HG03175 (cell line): ENCODE measurements around the gene STUM.
A peak's percentile ranks its signal among the peaks of the same experiment; 100 is the strongest.

Experiments used
- ATAC-seq: cut with Tn5 transposase; IDR thresholded peaks from one replicate; pipeline ENCODE4 v1.9.1; 2021; ENCODE audit warnings: mild to moderate bottlenecking, moderate library complexity; ENCODE audit not compliant: unreplicated experiment

Gene STUM

GRCh38 chr1:226558036-226558650 is 9.6 kb downstream of the STUM start:
- ATAC-seq, result no peak

GRCh38 chr1:226560243-226560642 is 11.7 kb downstream of the STUM start:
- no peak for ATAC-seq

- ATAC-seq, result no peak
Observed at GRCh38 chr1:226562989-226563388, 14.4 kb downstream of the STUM start.

- no peak for ATAC-seq
Observed at GRCh38 chr1:226563666-226564065, 15.1 kb downstream of the STUM start.

DNA sequence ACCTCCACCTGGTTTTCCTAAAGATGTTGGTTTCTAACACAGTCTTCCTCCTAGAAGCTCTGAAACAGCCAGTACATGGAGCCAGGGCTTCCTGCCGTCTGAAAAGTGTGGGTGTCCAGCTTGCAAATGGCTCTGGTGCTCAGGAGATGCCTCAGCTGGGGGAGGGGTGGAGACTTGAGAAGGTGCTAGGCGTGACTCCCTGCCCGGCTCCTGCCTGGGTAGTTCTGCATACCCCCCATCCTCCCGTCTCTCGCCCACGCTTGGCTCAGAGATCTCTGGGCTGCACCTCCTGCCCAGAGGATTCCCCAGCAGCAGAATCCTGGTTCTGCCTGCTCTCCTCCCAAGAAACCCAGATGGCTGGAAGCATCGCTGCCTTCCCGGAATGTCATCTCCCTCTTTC is 16.9 kb downstream of the STUM start:
- ATAC-seq, result no peak

GRCh38 chr1:226566234-226566633 is 17.7 kb downstream of the STUM start:
- no peak for ATAC-seq

DNA sequence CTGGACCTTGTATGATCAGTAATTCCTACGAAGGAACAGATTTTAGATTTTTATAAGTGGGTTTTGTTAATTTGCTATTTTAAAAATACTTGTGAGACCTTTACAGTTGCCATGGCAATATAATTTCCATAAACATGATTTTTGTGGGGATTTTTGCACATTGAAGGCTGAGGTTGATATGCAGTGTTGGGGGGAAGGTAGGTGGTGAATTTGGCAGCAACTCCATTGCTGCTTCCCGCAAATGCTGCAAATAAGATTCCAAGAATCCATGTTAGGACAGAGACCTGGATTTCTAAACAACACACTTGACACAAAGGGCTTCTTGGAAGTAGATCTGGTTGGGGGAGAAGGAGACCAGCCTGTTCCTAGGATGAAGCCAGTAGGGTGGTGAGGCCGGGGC is 18.2 kb downstream of the STUM start:
- no peak for ATAC-seq

DNA sequence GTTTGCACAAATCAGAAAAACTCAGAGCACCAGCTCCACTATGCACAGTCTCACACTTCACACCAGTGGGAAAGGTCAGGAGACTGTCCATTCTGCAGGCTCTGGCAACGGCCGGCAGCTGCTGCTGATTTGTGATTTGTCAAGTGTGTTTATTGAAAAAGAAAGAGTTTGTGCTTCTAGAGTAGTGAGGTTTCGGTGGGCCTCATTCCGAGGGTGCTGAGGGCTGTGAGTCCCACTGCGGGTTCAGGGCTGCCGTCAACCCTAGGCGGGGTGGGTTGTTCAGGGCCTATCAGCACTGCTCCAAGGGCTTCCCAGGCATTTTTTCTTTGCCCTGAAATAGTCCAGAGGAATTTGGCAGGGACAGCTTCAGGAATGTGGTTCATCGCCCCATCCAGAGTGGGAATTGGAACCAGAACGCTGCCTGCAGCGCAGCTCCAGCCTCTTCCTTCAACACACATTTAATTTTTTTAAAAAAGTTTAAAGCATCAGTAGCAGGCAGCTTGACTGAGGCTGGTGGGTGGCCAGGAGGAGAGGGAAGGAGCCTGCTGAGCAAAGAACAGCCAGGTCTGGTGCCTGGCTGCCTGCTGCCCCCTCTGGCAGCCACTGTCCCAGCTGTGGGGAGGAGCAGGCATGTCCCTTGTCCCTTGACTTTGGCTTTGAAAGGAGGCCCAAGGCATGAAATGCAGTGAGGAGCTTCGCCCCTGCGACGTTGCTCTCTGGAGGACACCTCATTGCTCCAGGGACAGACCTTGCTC is 19.7 kb downstream of the STUM start:
- no peak for ATAC-seq

- no peak for ATAC-seq
Observed at GRCh38 chr1:226568975-226569741, 20.6 kb downstream of the STUM start.

GRCh38 chr1:226569879-226570547 is 21.4 kb downstream of the STUM start:
- ATAC-seq, result peak; percentile 74

DNA sequence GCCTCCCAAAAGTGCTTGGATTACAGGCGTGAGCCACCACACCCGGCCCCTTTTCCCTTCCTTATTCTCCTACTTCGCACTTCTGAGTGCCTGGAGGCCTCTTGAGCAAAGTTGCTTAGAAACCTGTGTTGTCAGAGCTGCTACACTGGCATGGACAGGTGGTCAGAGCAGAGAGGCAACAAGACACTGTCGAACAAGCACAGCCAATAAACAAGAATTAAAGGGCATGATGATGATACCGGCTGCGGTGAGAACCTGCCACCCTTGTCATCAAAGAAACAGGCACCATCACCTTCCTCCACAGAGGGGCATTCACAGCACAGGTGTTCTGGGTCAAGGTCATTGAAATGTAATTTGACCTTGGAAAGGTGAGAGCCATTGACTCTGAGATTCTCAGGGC is 23.3 kb downstream of the STUM start:
- ATAC-seq, result no peak

DNA sequence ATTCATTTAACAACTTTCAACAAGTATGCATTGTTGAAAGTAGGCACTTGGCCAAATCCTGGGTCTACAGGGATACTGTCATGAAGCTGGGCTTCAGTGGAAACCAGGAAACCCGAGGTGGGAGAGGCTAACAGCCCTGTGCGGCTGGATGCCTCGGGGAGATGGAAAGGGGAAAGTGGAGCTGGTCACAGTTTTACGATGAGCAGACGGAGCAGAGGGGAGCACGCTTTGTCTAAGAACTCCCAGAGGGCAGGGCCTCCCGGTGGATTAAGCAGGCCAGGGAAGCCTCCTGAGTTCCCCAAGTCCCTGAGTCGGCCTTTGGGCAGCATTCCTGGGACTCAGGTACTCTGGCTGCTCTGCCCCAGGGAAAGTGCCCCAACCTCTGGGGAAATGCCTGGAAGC is 23.8 kb downstream of the STUM start:
- ATAC-seq, result no peak

GRCh38 chr1:226574044-226574443 is 25.5 kb downstream of the STUM start:
- no peak for ATAC-seq

DNA sequence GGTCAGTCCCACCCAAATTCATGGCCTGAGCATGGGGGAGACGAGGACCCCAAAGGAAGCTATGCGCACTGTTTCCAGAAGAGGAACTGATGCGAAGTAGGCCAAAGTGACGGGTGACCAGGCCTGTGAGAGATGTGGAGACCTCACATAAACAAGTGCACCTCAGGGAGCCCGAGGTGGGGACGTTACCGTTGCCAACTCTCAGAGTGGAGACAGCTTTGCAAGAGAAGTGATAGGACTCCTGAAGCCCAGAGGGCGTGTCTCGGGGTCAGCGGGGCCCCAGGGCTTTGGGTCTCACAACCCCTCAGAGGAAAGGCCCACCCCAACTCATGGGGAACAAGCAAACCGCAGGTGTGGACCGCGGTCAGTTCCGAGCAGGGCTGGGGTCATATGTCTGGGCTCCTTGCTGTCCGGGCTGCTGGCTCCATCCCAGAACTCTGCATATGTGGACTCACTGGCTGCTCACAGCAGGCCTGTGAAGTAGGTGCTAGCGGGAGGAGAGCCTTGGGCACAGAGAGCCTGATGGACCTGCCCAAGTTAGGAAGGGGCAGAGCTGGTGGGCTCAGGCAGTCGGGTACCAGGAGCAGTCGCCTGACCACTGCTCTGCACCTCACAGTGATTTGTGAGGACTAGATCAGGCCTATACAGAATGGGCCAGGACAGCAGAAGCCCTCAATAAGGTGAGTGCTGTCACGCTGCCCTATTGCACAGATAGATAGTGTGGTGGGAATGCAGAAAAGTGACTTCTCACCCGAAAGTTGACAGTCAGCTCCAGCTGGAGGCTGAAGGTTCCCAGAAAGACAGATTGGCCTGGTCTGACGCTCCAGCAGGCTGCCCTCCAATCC is 26.2 kb downstream of the STUM start:
- no peak for ATAC-seq

DNA sequence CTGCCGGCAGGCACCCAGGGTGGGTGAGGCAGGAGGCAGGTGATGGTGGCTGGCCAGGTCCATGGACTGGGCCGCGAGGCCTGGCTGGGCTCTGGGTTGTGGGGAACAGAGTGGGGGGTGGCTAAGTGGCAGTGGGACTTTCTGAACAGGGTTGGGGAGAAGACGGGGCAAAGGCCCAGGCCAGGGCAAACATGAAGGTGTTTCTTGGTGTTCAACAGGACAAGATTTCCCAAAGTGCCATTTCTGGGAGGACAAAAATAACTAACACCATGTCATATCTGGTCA is 26.8 kb downstream of the STUM start:
- no peak for ATAC-seq

DNA sequence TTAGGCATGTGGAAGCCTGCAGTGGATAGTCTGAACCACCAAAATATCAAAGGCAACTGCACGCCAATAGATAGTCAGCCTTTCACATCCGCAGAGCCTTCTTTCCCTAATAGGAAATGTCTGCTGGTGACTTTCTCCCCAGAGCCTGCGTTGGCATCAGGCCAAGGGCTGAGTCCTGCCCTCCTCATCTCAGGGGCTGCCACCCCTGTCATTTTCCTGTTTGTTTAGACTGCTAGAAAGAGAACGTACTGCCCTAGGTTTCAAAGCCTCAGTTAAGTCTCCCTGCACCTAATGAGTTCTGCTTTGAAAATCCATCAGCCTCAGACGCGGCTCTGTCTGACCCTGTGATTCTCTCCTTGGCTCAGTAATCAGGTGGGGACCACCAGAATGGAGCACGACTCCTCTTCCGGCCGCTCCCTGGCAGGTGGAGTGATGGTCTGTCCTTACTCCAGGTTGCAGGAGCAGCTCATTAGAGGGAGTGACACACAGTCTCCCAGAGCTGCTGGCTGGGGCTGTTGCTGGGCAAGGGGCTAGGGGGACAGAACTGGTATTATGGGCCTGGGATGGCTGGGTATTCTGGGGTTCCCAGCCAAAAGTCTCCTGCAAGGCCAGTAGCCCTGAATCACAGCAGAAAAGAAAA is 27.3 kb downstream of the STUM start:
- no peak for ATAC-seq

DNA sequence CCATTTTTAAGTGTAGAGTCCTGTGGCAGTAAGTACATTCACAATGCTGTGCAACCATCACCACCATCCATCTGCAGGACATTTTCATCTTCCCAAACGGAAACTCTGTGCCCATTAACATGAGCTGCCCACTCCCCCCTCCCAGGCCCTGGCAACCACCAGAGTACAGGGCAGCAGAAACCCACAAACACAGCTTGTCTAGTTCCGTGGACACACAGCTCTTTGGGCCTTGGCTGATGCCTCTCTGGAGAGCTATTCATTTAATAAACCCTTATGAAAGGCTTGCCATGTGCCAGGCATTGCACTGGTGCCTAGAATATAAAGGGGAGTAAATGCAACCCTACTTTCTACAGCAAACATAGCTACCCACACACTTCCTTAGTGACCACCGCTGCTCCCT is 28.0 kb downstream of the STUM start:
- no peak for ATAC-seq

DNA sequence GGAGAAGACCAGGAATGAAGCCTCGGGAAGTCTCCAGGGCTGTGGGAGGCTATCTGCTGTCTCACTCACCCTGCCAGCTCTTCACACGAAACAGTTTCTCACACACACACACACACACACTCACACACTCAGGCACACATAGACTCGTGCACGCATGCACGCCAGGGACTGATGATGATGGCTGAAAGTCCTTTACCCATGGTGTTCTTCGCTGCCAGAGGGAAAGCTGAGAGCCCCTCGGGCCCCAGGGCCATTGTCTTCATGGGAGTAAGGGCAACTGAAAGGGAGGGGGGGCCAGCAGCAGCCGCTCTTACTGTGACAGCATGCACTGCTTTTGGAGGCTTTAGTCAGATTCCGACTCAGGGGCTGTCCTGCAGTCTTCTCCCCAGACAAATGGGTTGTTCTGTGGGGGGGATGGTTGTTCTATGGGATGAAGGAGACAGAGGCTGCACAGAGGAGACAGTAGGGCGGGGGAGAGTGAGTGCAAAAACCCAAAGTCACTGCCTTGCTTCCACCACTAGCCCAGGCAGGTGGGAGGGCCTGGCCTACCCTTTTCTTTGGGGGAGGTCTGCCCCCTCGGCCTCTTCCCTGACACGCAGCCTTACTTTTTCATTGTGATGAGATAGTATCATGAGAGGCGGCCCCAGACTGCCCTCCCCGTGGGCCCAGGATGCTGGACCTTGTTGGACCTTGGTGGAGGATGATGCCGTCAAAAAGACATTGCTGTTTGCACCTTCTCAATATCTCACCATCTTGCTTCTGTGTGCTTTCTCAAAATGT is 29.0 kb downstream of the STUM start:
- no peak for ATAC-seq

- ATAC-seq, result no peak
Observed at GRCh38 chr1:226578946-226579578, 30.5 kb downstream of the STUM start.
